GM18520 (cell line): ENCODE data around the gene COLEC12.

Experiments
- ATAC-seq: cut with Tn5 transposase; IDR thresholded peaks from one replicate; pipeline ENCODE4 v1.9.1; 2021; ENCODE audit not compliant: unreplicated experiment

COLEC12 gene

GRCh38 chr18:506801-507200, 6.3 kb upstream of the COLEC12 start:
- ATAC-seq, result no peak

GRCh38 chr18:506264-506663, 5.8 kb upstream of the COLEC12 start:
- ATAC-seq, result no peak

DNA sequence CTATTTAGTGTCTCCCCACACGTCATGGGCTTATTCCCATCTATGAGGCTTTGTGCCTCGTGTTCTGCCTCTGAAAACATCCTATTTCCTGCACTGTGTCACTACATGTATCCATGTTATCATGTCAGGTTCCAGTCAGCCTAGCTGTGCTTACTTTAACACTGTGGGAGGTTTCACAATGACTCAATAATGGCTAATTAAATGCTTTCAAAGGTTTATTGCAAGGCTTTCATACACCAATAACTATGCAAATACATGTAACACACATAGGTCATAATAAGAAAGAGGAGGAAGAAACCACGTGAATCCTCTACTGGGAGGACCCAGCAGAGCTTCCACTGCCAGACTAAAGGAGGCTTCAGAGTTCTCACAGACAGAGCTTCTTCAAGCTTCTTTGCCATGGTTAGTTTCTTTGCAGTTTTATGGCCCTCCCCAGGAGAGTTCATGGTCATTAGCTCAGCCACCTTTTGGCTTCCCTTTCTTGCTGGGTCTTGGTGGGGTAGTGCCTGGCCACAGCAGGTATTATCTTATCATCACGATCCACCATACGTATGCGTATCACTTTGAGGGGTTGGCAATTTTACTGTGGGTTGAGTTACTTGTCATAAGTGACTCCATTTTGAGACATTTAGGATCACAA, 5.1 kb upstream of the COLEC12 start:
- peak; percentile 95 for ATAC-seq

DNA sequence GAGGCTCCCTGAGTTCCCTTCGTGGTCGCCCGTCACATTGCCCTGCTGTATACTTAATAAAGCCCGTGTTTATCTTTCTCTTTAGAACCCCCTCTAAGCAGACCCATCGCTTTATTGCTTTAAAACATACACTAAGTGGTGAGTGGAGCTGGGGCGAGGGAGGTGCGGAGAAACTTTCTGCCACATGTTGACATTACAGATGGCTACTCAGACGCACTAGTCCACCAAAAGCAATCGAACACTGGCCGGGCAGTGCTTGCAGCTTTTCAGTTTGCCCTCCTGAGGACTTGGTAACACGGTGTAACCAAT, 859 bp upstream of the COLEC12 start:
- ATAC-seq, result no peak

DNA sequence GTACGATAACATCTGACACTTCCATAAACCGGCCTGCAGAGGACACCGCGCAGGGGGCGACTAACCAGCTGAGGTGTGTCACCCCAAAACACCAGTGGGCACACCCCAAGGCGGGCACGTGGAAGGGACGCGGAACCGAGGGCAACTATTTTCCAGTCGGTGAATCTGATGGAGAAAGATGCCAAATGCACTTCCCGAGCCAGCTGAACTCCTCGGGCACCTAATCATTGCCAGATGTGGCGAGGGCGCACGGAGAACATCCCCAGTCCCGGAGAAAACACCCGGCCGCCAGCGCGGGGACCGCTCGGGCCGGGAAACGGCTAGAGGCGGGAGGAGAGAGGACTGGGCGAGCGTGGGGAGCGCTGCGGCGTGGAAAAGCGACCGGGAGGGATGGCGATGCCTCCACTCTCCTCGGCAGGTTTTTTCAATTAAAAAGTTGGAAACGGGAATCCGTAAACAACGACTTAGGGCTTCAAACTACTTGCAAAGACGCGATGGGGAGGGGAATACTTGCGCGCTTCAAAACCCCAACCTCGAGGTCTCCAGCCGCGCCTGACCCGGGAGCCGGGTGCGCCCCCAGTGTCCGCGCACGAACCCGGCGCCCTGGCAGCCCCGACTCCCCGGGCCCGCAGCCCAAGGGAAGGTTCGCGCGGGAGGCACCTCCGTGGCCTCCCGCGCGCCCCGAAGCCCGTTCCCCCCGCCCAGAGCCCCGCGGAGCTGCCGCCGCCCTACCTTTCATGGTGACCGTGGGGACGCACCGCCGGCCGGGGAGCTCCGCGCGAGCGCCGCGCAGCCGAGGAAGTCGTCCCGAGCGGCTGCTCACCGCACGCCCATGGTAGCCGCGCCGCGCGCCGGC, 497 bp downstream of the COLEC12 start:
- ATAC-seq, result no peak

- no peak for ATAC-seq
These were observed 1.3 kb downstream of the COLEC12 start for GRCh38 chr18:498931-499775.

DNA sequence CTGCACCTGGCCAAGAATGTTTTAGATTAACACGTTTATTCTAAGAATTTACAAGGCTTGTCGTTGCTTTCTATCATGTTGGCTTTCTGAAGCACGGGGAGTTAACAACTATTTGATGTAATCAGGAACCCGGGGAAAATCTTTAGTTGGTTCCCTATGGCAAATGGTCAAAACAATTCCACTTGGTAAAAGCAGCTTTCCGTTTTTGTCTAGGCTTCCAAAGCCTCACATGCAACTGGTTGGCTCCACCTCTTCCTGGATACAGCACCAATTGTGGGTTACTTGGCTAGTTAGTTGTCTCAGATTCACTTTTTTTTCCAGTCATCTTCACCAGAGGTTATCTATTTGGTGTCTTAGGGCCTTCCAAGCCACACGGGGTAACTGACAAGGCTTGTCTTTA, 2.8 kb downstream of the COLEC12 start:
- ATAC-seq, result no peak

DNA sequence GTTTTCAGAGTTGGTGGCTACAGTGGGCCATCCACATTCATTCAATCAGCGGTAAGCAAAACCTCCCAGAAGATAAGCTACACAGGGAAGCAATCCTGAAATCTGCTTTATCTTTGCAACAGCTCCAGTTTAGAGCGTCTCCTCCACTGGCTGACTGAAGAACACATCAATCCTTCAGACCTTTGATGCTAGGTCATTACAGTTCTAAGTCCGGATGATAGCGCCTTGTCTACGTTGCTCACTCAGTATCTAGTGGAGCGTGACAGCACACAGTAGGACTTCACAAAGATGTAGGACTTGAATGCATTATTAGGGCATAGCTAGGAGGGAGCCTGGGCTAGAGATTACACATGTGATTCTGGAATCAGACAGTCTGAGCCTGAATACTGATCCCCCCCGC, 5.0 kb downstream of the COLEC12 start:
- no peak for ATAC-seq

DNA sequence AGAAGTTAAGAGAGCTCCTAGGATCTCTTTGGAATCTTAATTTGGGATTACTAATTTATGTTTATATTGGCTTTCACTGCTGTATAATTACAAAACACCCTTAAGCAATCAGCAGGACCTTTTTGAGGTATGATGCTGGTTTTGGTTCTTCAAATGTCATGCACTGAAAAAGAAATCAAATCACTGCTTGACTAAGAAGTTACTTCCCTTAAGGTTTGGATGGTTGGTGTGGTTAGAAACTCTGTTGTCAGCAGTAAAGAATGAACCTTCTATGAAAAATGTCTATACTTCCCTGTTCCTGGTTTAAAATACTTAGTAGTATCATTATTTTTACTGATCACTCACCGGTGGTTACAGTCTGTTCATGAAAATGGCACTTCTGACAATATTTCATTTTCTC, 5.5 kb downstream of the COLEC12 start:
- ATAC-seq, result no peak

DNA sequence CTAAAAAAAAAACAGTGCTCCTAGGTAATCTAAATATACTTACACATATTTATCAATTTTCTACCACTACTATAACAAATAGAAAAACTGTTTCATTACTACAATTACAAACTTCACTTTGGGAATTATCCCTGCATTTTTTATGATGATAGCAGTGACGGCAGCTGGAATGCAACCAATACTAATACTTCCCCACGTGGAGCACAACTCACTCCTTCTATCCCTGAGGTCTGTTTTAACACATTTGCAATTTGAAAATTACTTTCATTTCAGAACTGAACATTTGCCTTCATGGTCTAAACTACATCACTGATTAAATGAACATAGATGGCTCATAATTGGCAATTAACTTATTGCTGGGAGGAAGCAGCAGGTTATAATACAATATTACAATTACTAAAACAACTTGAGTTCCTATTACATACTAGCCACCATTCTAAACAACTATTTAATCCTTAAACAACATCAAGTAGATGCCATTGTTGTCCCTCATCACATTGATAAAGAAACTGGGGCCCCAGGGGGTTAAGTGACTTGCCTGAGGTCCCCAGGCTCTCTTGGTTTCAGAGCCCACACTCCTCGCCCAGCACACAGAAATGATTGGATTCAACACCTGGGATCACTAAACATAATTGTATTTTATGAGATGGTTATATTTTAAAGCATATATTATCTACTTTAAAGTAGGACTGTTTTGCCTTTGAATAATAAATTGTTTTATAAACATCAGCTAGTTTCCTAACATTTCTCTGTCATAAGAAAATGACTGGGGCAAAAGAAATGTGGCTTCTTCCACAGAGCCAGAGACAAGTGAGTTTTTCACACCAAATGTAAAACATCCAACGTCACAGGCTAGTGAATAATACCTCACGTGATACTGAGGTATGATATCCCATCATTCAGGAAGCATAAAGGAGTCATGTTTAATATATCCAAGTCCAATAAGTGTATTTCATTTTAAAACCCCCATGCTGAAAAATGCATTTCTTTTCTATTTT, 6.2 kb downstream of the COLEC12 start:
- ATAC-seq, result no peak

- ATAC-seq, result no peak
These were observed 8.1 kb downstream of the COLEC12 start for GRCh38 chr18:492451-492850.

GRCh38 chr18:490624-491023, 9.9 kb downstream of the COLEC12 start:
- ATAC-seq, result no peak

- no peak for ATAC-seq
These were observed 10.5 kb downstream of the COLEC12 start for GRCh38 chr18:490024-490366.

GRCh38 chr18:489244-490023, 11.1 kb downstream of the COLEC12 start:
- ATAC-seq, result no peak

DNA sequence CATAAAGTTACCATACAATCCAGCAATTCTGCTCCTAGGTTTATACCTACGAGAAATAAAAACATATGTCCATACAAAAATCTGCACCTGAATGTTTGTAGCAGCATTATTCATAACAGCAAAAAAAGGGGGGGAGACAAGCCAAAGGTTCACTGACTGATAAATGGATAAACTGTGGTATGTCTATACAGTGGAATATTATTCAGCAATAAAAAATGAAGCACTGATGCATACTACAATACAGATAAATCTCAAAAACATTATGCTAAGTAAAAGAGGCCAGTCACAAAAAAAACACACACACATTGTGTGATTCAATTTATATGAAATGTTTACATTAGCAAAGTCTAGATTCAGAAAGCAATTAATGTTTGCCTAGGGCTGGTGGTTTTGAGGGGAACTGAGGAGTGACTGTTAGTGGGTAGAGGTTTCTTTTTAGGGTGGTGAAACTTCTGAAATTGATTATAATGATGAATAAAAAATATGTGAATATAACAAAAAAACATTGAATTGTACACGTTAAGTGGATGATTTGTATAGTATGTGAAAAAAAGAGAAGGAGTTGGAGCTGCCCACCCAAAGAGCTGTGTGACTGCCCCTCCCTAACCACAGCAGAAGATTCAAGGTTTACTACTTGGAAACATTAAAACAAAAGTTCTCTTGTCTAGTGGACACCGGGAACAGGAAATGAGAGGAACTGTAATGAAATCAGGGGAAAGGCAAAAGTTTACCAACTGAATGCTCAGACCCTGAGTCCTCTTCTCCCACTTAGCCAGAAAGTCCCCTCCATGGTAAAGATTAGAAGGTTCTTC, 13.4 kb downstream of the COLEC12 start:
- ATAC-seq, result no peak

- peak; percentile 62 for ATAC-seq
These were observed 15.6 kb downstream of the COLEC12 start for GRCh38 chr18:484749-485464.

GRCh38 chr18:478681-479080, 21.8 kb downstream of the COLEC12 start:
- ATAC-seq, result no peak

GRCh38 chr18:477565-477964, 22.9 kb downstream of the COLEC12 start:
- no peak for ATAC-seq
